Gastrocnemius medialis (tissue), 4 donors: ENCODE results near the gene SLC35D2. TPM values are rescaled to one million over a fixed set of nuclear protein-coding genes. Genes with fewer than 3 reads are reported as not detected.

Experiments used
- ATAC-seq, 2 donors: fragments of 150-250 bp; one replicate each; pipeline ENCODE4 v1.9.1; 2016
- DNase-seq, 2 donors: peaks; one replicate each; pipeline ENCODE4 v3.0.0-alpha.2; 2019
- H3K27ac ChIP-seq, 4 donors: fragments of 200-600 bp; sonication (generic); 1 replicate in 1 of 4; 2 replicates in 3 of 4; pipeline ENCODE4 v1.5.1; 2016 to 2018; ENCODE audit warnings: mild to moderate bottlenecking in 2 of 4, moderate library complexity in 1 of 4
- H3K27me3 ChIP-seq, 3 donors: fragments of 200-600 bp; sonication (generic) in 2 of 3; 1 replicate in 1 of 3; 2 replicates in 2 of 3; pipeline versions ENCODE4 v1.5.1 to v1.6.0; 2016 to 2019; ENCODE audit warnings: mild to moderate bottlenecking in 1 of 3, moderate library complexity in 1 of 3
- H3K36me3 ChIP-seq, 2 donors: fragments of 200-600 bp; sonication (generic) in 1 of 2; one replicate each; pipeline ENCODE4 v1.5.1; 2017 to 2018
- H3K4me1 ChIP-seq, 2 donors: fragments of 200-600 bp; sonication (generic) in 1 of 2; one replicate each; pipeline ENCODE4 v1.5.1; 2016 to 2017; ENCODE audit warnings: mild to moderate bottlenecking in 2 of 2
- H3K4me3 ChIP-seq, 4 donors: fragments of 200-600 bp; sonication (generic) in 3 of 4; 1 replicate in 1 of 4; 2 replicates in 3 of 4; pipeline ENCODE4 v1.5.1; 2016 to 2019; ENCODE audit warnings: mild to moderate bottlenecking in 2 of 4
- H3K9me3 ChIP-seq, 3 donors: fragments of 200-600 bp; sonication (generic) in 2 of 3; 1 replicate in 1 of 3; 2 replicates in 2 of 3; pipeline ENCODE4 v1.5.1; 2016 to 2019
- CTCF ChIP-seq, 5 experiments: fragments of 450-650 bp in 3 of 5; fragments of 200-600 bp in 2 of 5; sonication (generic) in 2 of 5; IDR thresholded peaks in 4 of 5; conservative IDR thresholded peaks in 1 of 5; 1 replicate in 4 of 5; 2 replicates in 1 of 5; pipeline ENCODE4 v1.5.1; 2016 to 2019; ENCODE audit warnings: antibody characterized with exemption in 5 of 5, mild to moderate bottlenecking in 3 of 5, moderate library complexity in 3 of 5
- POLR2A ChIP-seq, 2 donors: fragments of 450-650 bp; IDR thresholded peaks; one replicate each; pipeline ENCODE4 v1.6.1; 2017; ENCODE audit warnings: antibody characterized with exemption in 2 of 2, mild to moderate bottlenecking in 2 of 2, moderate library complexity in 2 of 2
- in situ Hi-C, 4 donors: fragments of 200-750 bp; cut with MboI; loops; one replicate each; pipeline versions ENCODE4 v1.15.0 to v1.8.0; 2017; ENCODE audit warnings: low sequenced_read_pairs in 4 of 4
- intact Hi-C: fragments of 100-400 bp; cut with DNase I; formaldehyde crosslinking; loops from one replicate; pipeline ENCODE4 v1.15.1; 2023; ENCODE audit warnings: low total_unique reads
- total RNA-seq, 4 donors: library from RNA; depleted of rRNA; stranded (reverse); fragments of >200 nt; gene quantifications; one replicate each; pipeline versions ENCODE4 v1.1.0 to v1.2.3, GENCODE V29; 2016

SLC35D2 gene
- total RNA-seq, 4 donors from 2014 or later: 3.0 to 9.0 (median 6.8) TPM

DNA sequence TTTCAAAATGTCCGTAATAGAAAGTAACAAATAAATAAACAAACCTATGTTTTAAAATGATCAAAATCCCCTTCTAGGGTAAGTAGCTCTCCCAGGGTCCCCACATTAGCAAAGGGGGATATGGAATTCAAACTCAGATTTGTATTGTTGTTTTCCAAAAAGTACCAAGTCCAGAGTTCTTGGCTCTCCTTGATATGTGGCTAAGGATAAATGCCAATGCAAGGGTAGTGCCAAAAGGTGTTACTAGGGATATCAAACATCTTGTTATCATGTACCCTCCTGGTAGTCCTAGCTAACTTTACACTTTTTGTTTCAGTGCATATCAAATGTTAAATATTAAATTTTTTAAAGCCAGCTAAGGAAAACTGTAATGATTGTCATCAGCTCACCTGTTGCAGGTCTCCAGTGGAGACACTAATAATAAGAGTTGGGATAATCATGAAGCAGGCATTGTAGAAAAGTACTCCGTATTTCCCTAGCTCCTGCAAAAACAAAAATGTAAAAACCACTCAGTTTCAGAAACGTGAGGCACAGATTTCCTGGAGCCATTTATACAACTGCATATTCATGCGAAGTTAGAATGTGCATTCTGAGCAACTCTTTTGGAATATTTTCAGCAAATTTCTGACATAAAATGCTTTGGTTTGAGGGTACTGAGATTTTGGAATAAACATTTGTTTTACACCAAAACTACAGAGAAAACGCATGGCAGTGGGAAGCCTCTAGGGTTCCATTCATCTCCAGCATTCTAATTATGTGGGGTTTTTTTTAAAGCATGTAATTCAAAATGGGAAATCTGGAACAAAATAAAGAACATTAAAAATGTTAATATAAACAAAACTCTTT is 39.8 kb downstream of the SLC35D2 start:
- peaks cover 0 to 8% of the 10 kb centered on the region in 2 donors for H3K36me3 ChIP-seq
- DNase-seq: no peak
- TF ChIP-seq POLR2A (IDR thresholded peaks at IDR 0.05): no peak
- no peak for TF ChIP-seq CTCF (IDR thresholded peaks at IDR 0.05 in 4 of 5, conservative IDR thresholded peaks at IDR 0.05 in 1 of 5)
- no peaks in the 10 kb centered on the region for H3K9me3 ChIP-seq
- H3K4me3 ChIP-seq: no peak overlapping the region
- H3K4me1 ChIP-seq: peaks cover 0 to 7% of the 10 kb centered on the region in 2 donors
- in situ Hi-C loops (loop anchor here in 1 of 4 donors (25.0 kb wide), 1 partner anchor 319 kb away; the partner anchor contains the start of gene PRXL2C), intact Hi-C loops (no loop called here)
- H3K27ac ChIP-seq: peak overlapping the region in 1 of 4 donors; percentile 1
- no peaks in the 10 kb centered on the region for H3K27me3 ChIP-seq
- ATAC-seq: no peak

GRCh38 chr9:96342571-96343245 is 40.8 kb downstream of the SLC35D2 start:
- Histone ChIP-seq H3K27me3 (no peaks in the 10 kb centered on the region), H3K27ac (no peak overlapping the region), H3K9me3 (no peaks in the 10 kb centered on the region), H3K36me3 (no peaks in the 10 kb centered on the region), H3K4me3 (no peak overlapping the region), H3K4me1 (peaks cover 0 to 7% of the 10 kb centered on the region in 2 donors)
- no peak for TF ChIP-seq CTCF (IDR thresholded peaks at IDR 0.05 in 4 of 5, conservative IDR thresholded peaks at IDR 0.05 in 1 of 5)
- no peak for TF ChIP-seq POLR2A (IDR thresholded peaks at IDR 0.05)
- intact Hi-C loops: no loop called here
- ATAC-seq (no peak), DNase-seq (no peak)
- in situ Hi-C loops: loop anchor here in 1 of 4 donors (25.0 kb wide), 1 partner anchor 320 kb away; the partner anchor contains the start of gene PRXL2C

DNA sequence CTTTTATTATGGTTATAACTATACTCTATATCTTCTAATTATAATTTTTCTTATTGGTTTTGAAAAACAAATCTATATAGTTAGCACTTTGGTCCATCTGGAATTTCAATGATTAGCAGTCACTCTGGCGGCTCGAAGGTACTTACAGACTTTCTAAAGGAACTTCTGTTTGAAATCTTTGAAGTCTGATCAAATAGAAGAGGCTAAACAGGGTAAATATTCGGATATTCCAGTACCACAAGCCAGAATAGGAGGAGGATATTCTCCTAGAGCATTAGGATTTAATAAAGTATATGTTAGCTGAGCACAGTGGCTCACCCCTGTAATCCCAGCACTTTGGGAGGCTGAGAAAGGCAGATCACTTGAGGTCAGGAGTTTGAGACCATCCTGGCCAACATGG is 42.8 kb downstream of the SLC35D2 start:
- Histone ChIP-seq H3K9me3 (no peaks in the 10 kb centered on the region), H3K4me1 (peaks cover 0 to 7% of the 10 kb centered on the region in 2 donors), H3K27ac (no peak overlapping the region), H3K4me3 (no peak overlapping the region), H3K36me3 (no peaks in the 10 kb centered on the region), H3K27me3 (no peaks in the 10 kb centered on the region)
- ATAC-seq: no peak
- DNase-seq: no peak
- intact Hi-C loops (no loop called here), in situ Hi-C loops (loop anchor here in 1 of 4 donors (25.0 kb wide), 1 partner anchor 322 kb away; the partner anchor contains the start of gene PRXL2C)
- TF ChIP-seq POLR2A (IDR thresholded peaks at IDR 0.05): no peak
- TF ChIP-seq CTCF (IDR thresholded peaks at IDR 0.05 in 4 of 5, conservative IDR thresholded peaks at IDR 0.05 in 1 of 5): no peak

DNA sequence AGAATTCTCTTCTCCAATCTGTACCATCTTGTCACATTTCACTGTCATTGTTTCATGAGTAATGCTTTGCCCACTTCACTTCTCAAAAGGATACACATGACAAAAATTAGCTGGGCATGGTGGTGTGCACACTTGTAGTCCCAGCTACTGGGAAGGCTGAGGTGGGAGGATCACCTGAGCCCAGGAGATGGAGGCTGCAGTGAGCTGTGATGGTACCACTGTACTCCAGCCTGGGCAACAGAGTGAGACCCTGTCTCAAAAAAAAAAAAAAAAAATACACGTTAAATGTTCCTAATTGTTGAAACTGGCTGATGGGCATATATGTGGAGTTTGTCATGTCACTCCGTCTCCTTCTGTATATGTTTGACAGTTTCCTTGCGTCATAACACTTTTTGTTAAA is 45.2 kb downstream of the SLC35D2 start:
- Histone ChIP-seq H3K4me3 (no peak overlapping the region), H3K27ac (no peak overlapping the region), H3K36me3 (no peaks in the 10 kb centered on the region), H3K9me3 (no peaks in the 10 kb centered on the region), H3K27me3 (no peaks in the 10 kb centered on the region), H3K4me1 (no peaks in the 10 kb centered on the region)
- TF ChIP-seq CTCF (IDR thresholded peaks at IDR 0.05 in 4 of 5, conservative IDR thresholded peaks at IDR 0.05 in 1 of 5): no peak
- no peak for TF ChIP-seq POLR2A (IDR thresholded peaks at IDR 0.05)
- no peak for DNase-seq
- in situ Hi-C loops (loop anchor here in 2 of 4 donors (10.0 to 25.0 kb wide), 2 partner anchors 324 to 327 kb away; partner anchors contain the start of gene PRXL2C (in 1 of the 2)), intact Hi-C loops (no loop called here)
- ATAC-seq: no peak
